ENCODE results near the gene KIZ.

GRCh38 chr20:21113697-21114096 lies 12.2 kb upstream of the KIZ start:
- TF ChIP-seq CTCF (IDR thresholded peaks at IDR 0.05) (no peak), POLR2A (IDR thresholded peaks at IDR 0.05) (no peak)
